BLaER1 treated with 17β-estradiol and CSF1 and Interleukin-3, amounts not matched to agents 10 nM and 100 nM (cell line): Measurements from ENCODE around the gene PKP2.
"Not testable (repeated sequence)": the region's sequence is repeated elsewhere in the genome, so short reads cannot be mapped to it uniquely, and the experiment has no call there.

Experiments used
- H3K27ac ChIP-seq, 11 experiments: shearing (Covaris generic); formaldehyde crosslinking; 2 replicates each; pipeline ENCODE4 v1.8.1; 2022
- H3K27me3 ChIP-seq, 11 experiments: shearing (Covaris generic); formaldehyde crosslinking; 2 replicates each; pipeline ENCODE4 v1.8.1; 2022
- H3K36me3 ChIP-seq, 11 experiments: shearing (Covaris generic); formaldehyde crosslinking; 2 replicates each; pipeline ENCODE4 v1.8.1; 2022
- H3K4me1 ChIP-seq, 10 experiments: shearing (Covaris generic); formaldehyde crosslinking; 2 replicates each; pipeline ENCODE4 v1.8.1; 2022
- H3K4me2 ChIP-seq, 11 experiments: shearing (Covaris generic); formaldehyde crosslinking; 2 replicates each; pipeline ENCODE4 v1.8.1; 2022
- H3K4me3 ChIP-seq, 10 experiments: shearing (Covaris generic); formaldehyde crosslinking; 2 replicates each; pipeline ENCODE4 v1.8.1; 2022
- H3K9ac ChIP-seq, 11 experiments: shearing (Covaris generic); formaldehyde crosslinking; 2 replicates each; pipeline ENCODE4 v1.8.1; 2022
- H3K9me3 ChIP-seq, 11 experiments: shearing (Covaris generic); formaldehyde crosslinking; replicated peaks in 1 of 11; 2 replicates each; pipeline ENCODE4 v1.8.1; 2022
- H4K20me1 ChIP-seq, 11 experiments: shearing (Covaris generic); formaldehyde crosslinking; 2 replicates each; pipeline ENCODE4 v1.8.1; 2022
- Cebpa-rat ChIP-seq, 11 experiments: shearing (Covaris generic); IDR thresholded peaks; 2 replicates each; pipeline ENCODE4 v1.8.1; 2022

Gene PKP2

DNA sequence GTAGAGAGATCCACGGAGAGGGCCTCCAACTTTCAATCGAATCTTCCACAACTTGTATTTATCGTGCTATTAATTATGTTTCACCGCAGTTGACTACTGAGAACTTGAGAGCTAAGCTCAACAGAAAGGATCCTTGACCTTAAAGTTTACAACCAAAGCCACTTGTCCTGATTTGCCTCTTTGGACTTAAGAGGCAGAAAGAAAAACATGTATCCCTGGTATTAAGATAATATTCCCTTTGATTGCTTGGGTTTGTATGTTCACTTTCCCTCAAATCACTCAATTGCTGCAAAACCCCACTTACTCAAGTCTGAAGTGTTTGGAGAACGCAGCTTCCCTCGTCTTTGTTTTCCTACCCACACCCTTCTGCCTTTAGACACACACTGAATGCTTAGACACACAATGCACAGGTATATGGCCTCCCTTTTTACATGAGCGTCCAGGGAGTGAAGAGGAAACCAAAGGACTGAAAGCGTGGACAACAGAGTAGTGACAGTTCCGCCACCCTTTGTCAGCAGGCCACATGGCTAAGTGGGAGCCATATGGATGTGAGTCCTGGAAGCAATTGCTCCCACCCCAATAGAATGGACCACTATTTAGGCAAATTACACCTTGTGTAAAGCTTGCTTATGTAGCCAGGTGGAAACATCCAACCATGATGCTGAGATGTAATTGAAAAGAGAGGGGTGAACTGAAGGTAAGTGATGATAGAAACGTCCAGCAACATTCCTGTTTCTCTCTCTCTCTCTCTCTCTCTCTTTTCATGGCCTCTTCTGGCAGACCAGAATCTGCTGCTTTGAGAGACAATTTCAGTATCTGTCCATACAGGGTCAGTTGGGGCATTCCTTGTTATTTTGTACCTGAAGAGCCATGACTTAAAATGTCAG lies 1.4 kb upstream of the PKP2 start:
- no peaks in the 10 kb centered on the region; a peak in 1 of 22 replicates for H3K9me3 ChIP-seq
- 0 out of 20 replicates have a peak, but pooled peaks cover 0 to 8% (median 0%) of the 10 kb centered on the region in 10 experiments for H3K4me1 ChIP-seq
- H3K4me3 ChIP-seq = no peak overlapping the region
- peak overlapping the region in 4 of 11 experiments; percentile 69 to 81 (median 74); a peak in 6 of 22 replicates for H3K4me2 ChIP-seq
- H3K9ac ChIP-seq = no peak overlapping the region
- no peak for TF ChIP-seq Cebpa-rat (IDR thresholded peaks at IDR 0.05)
- H3K27me3 ChIP-seq = peaks cover 0 to 7% (median 0%) of the 10 kb centered on the region in 11 experiments; a peak in 1 of 22 replicates
- H4K20me1 ChIP-seq = no peaks in the 10 kb centered on the region
- no peak overlapping the region for H3K27ac ChIP-seq
- H3K36me3 ChIP-seq = no peaks in the 10 kb centered on the region

DNA sequence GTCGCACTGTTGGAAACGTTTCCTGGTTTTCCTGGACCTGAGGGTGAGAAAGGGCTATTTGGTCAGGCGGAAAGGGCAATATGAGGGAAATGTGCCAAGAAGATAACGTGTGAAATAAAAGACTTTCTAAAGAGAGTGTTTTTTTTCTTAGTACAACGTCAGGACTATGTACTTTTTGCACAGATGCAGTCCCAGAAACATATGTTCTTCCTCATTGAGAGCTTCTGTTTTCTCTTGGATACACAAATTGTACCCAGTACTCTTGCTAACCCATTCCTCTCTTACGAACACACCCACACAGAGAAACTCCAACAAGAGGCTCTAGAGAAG lies 669 bp upstream of the PKP2 start:
- Histone ChIP-seq H3K27ac (peak overlapping the region in 6 of 11 experiments; percentile 20 to 58 (median 32); a peak in 4 of 22 replicates), H3K27me3 (peaks cover 0 to 7% (median 0%) of the 10 kb centered on the region in 11 experiments; a peak in 1 of 22 replicates), H4K20me1 (no peaks in the 10 kb centered on the region), H3K4me1 (0 out of 20 replicates have a peak, but pooled peaks cover 0 to 8% (median 0%) of the 10 kb centered on the region in 10 experiments), H3K4me3 (peak overlapping the region; percentile 41 to 71 (median 62)), H3K36me3 (no peaks in the 10 kb centered on the region), H3K9me3 (no peaks in the 10 kb centered on the region; a peak in 1 of 22 replicates), H3K9ac (peak overlapping the region in 10 of 11 experiments; percentile 38 to 74 (median 62); a peak in 17 of 22 replicates), H3K4me2 (peak overlapping the region; percentile 67 to 81 (median 77))
- no peak for TF ChIP-seq Cebpa-rat (IDR thresholded peaks at IDR 0.05)

DNA sequence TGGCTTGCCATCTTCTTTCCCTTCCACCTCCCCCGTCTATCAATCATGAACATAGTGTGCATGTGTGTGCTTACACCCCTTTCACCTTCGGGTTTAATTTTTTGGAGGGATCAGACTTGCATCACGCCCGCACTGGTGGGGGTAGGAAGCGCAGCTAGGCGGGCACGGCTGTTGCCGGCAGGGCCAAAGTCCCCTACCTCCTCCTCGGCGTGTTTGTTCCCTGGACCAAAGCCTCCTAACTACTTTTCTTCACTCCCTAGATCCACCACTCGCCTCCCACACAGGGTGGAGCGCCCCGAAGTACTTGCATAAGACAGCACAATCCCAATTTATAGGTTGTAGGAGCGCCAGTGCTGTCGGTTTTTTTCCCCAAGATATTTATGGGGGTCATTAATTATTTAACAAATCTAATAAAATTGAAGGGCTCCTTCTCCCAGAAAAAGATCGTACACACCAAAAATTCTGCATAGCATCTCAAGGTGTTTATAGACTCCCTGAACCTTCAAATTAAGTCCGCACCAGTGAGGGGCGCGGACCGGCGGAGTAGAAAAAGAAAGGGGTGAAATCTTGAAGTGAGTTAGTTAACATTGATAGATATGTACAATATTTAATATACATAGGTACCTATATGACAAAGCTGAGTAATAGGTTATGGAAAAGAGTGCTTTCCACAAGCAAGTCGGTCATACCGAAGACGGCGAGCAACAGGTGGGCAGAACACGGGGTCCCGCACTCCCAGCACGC lies 717 bp downstream of the PKP2 start:
- no peaks in the 10 kb centered on the region for H4K20me1 ChIP-seq
- peak overlapping the region; percentile 60 to 81 (median 77) for H3K4me2 ChIP-seq
- H3K9ac ChIP-seq = peak overlapping the region in 8 of 11 experiments; percentile 40 to 73 (median 60); a peak in 11 of 22 replicates
- no peak for TF ChIP-seq Cebpa-rat (IDR thresholded peaks at IDR 0.05)
- H3K36me3 ChIP-seq = no peaks in the 10 kb centered on the region
- H3K27me3 ChIP-seq = peaks cover 0 to 7% (median 0%) of the 10 kb centered on the region in 11 experiments; a peak in 1 of 22 replicates
- H3K9me3 ChIP-seq = no peaks in the 10 kb centered on the region; a peak in 1 of 22 replicates
- peak overlapping the region; percentile 41 to 71 (median 62) for H3K4me3 ChIP-seq
- H3K4me1 ChIP-seq = 0 out of 20 replicates have a peak, but pooled peaks cover 0 to 8% (median 0%) of the 10 kb centered on the region in 10 experiments
- no peak overlapping the region for H3K27ac ChIP-seq

DNA sequence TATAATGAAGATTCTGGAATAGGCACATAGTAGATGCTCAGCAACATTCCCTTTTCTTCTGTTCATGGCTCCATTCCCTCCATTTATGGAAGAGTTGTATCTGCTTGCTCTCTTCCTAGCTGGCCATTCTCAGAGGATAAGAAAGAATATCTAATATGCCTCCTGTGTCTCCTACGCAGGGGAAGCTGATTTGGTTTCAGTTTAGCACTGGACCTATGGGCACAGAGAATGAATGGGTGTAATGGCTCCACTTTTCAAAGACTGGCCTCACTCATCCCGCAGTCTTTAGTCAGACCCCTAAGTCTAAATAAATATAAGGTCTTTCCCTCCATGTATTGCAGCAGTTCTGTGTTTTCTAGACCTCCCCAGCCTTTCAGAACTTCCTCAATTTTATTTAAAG lies 2.0 kb downstream of the PKP2 start:
- Histone ChIP-seq H4K20me1 (no peaks in the 10 kb centered on the region), H3K27me3 (peaks cover 0 to 7% (median 0%) of the 10 kb centered on the region in 11 experiments; a peak in 1 of 22 replicates), H3K4me2 (no peak overlapping the region), H3K9ac (no peak overlapping the region), H3K4me1 (0 out of 20 replicates have a peak, but pooled peaks cover 0 to 8% (median 0%) of the 10 kb centered on the region in 10 experiments), H3K4me3 (no peak overlapping the region), H3K27ac (no peak overlapping the region), H3K36me3 (no peaks in the 10 kb centered on the region), H3K9me3 (no peaks in the 10 kb centered on the region; a peak in 1 of 22 replicates)
- no peak for TF ChIP-seq Cebpa-rat (IDR thresholded peaks at IDR 0.05)

DNA sequence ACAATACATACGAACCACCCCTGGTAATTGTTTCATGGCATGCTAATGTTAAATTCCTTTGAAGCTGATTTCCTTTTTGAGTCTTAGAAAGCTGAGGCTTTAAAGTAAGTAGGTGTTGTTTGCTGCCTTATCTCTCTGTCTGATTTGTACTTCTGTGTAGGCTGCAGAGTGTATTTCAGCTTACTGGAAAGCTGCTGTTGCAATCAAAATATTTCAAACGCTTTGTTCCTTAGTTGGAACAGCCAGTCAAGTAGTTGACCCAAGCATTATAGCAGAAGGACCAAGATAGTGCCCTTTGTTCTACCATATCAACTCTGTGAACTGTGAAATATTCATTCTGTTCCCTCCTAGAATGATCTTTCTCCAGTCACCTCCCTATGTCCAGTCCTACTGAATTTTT lies 3.1 kb downstream of the PKP2 start:
- Histone ChIP-seq H3K36me3 (no peaks in the 10 kb centered on the region), H3K4me2 (no peak overlapping the region), H3K4me1 (0 out of 20 replicates have a peak, but pooled peaks cover 0 to 8% (median 0%) of the 10 kb centered on the region in 10 experiments), H3K9ac (no peak overlapping the region), H3K4me3 (no peak overlapping the region), H3K9me3 (no peaks in the 10 kb centered on the region; a peak in 1 of 22 replicates), H3K27me3 (peaks cover 0 to 7% (median 0%) of the 10 kb centered on the region in 11 experiments; a peak in 1 of 22 replicates), H3K27ac (no peak overlapping the region), H4K20me1 (no peaks in the 10 kb centered on the region)
- TF ChIP-seq Cebpa-rat (IDR thresholded peaks at IDR 0.05) = no peak

DNA sequence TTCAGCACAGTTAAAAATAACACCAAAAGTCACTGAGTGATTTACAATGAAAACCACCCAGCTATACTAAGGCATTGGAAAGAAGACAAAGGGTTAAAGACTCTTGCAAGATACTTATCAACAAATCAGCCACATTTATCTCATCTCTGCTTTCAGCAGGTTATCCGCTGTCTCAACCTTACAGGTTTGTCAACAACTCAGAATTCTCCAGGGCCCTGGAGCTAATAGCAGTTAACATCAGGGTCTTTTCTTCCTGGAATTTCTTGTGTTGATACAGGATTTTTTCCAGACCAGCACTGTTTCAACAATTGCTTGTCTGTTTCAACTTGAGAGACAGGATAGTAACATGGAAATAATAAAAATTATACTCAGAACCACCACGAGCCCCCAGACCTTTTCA lies 3.5 kb downstream of the PKP2 start:
- Histone ChIP-seq H3K4me3 (no peak overlapping the region), H3K4me2 (no peak overlapping the region), H3K9ac (no peak overlapping the region), H3K9me3 (no peaks in the 10 kb centered on the region; a peak in 1 of 22 replicates), H3K36me3 (no peaks in the 10 kb centered on the region), H3K27ac (no peak overlapping the region), H3K27me3 (peaks cover 0 to 7% (median 0%) of the 10 kb centered on the region in 11 experiments; a peak in 1 of 22 replicates), H4K20me1 (no peaks in the 10 kb centered on the region), H3K4me1 (0 out of 20 replicates have a peak, but pooled peaks cover 0 to 8% (median 0%) of the 10 kb centered on the region in 10 experiments)
- TF ChIP-seq Cebpa-rat (IDR thresholded peaks at IDR 0.05) = no peak

DNA sequence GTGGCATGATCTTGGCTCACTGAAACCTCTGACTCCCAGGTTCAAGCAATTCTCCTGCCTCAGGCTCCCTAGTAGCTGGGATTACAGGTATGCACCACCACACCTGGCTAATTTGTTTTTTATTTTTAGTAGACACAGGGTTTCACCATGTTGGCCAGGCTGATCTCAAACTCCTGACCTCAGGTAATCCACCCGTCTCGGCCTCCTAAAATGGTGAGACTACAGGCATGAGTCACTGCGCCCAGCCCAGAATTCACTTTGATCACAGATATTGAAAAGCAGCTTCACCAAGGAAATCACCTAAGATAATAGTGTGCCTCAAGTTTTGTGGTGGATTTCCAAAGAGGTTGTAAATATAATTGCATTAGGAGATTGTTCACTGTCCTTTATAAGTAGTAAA lies 4.2 kb downstream of the PKP2 start:
- not testable (repeated sequence) for H4K20me1 ChIP-seq, H3K4me2 ChIP-seq, H3K9ac ChIP-seq, H3K27me3 ChIP-seq, H3K9me3 ChIP-seq, H3K4me1 ChIP-seq, H3K36me3 ChIP-seq, H3K4me3 ChIP-seq, H3K27ac ChIP-seq

DNA sequence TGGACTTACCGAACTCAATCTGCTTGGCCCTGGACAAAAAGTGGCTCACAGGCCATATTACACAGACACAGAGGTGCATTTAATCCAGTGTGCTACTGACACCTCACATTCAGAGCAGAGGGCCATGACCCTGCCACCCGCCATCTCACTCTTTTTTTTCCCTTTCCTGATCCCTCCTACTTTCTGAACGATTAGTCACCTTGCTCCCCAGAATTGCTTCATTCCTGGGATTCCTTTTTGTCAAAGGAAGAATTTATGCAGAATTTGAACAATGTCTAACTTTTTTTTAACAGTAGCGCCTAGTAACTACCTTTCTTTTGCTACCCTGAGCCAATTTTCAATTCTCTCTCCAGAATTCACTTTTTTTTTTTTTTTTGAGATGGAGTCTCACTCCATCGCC lies 4.6 kb downstream of the PKP2 start:
- H3K4me3 ChIP-seq = no peak overlapping the region

DNA sequence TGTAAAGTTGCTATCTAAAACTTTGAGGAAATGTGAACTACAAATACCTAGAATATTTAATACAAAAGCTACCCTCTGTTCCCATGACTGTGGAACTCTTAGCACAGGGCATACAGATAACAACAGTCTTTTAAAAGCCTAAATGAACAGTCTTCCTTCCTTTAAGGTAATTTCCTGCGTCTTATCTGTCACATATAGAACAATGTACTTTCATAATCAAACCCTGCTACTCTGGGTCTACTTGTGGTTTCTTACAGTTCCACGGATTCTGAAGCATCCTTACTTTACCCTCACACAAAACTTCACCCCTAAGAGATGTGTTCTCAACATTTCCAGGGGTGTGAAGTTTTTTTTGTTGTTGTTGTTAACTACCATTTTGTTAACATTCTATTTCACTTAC lies 5.1 kb downstream of the PKP2 start:
- no peak overlapping the region for H3K4me2 ChIP-seq
- no peaks in the 10 kb centered on the region for H4K20me1 ChIP-seq
- no peak overlapping the region for H3K9ac ChIP-seq
- peaks cover 0 to 7% (median 0%) of the 10 kb centered on the region in 11 experiments; a peak in 1 of 22 replicates for H3K27me3 ChIP-seq
- H3K4me1 ChIP-seq = 0 out of 20 replicates have a peak, but pooled peaks cover 0 to 8% (median 0%) of the 10 kb centered on the region in 10 experiments
- H3K27ac ChIP-seq = no peak overlapping the region
- no peak for TF ChIP-seq Cebpa-rat (IDR thresholded peaks at IDR 0.05)
- H3K36me3 ChIP-seq = no peaks in the 10 kb centered on the region
- no peaks in the 10 kb centered on the region; a peak in 1 of 22 replicates for H3K9me3 ChIP-seq
- H3K4me3 ChIP-seq = no peak overlapping the region

More for the DNA sequence above, 4.6 kb downstream of the PKP2 start:
- no peak overlapping the region for H3K9ac ChIP-seq
- H3K27me3 ChIP-seq = peaks cover 0 to 7% (median 0%) of the 10 kb centered on the region in 11 experiments; a peak in 1 of 22 replicates
- H3K9me3 ChIP-seq = no peaks in the 10 kb centered on the region; a peak in 1 of 22 replicates
- H3K36me3 ChIP-seq = no peaks in the 10 kb centered on the region
- H3K4me1 ChIP-seq = 0 out of 20 replicates have a peak, but pooled peaks cover 0 to 8% (median 0%) of the 10 kb centered on the region in 10 experiments
- H3K27ac ChIP-seq = no peak overlapping the region
- no peak overlapping the region for H3K4me2 ChIP-seq
- TF ChIP-seq Cebpa-rat (IDR thresholded peaks at IDR 0.05) = no peak
- H4K20me1 ChIP-seq = no peaks in the 10 kb centered on the region
